Choroid plexus epithelial cell (primary cell): Measurements from ENCODE around the gene B3GALT2.
A peak's percentile ranks its signal among the peaks of the same experiment; 100 is the strongest.
"Not testable (repeated sequence)": the region's sequence is repeated elsewhere in the genome, so short reads cannot be mapped to it uniquely, and the experiment has no call there.

Experiments
- DNase-seq: peaks from one replicate; pipeline ENCODE4 v3.0.0-alpha.2; 2010; ENCODE audit warnings: low read depth
- H3K4me3 ChIP-seq: 2 replicates; pipeline ENCODE4 v1.5.1; 2011; ENCODE audit warnings: low read depth, mild to moderate bottlenecking, control low read depth, low read length, moderate library complexity
- CTCF ChIP-seq: conservative IDR thresholded peaks from 2 replicates; pipeline ENCODE4 v1.5.1; 2011; ENCODE audit warnings: low read depth, mild to moderate bottlenecking, control low read depth, inconsistent platforms, low read length, moderate library complexity

B3GALT2 gene

GRCh38 chr1:193192586-193192985 lies 6.2 kb upstream of the B3GALT2 start:
- no peak for TF ChIP-seq CTCF
- no peak for DNase-seq
- no peak overlapping the region for H3K4me3 ChIP-seq

- no peak overlapping the region for H3K4me3 ChIP-seq
- peak; percentile 51 for TF ChIP-seq CTCF
- DNase-seq, result peak; percentile 65
These were observed 3.8 kb upstream of the B3GALT2 start for GRCh38 chr1:193190096-193190744.

GRCh38 chr1:193189442-193190095 lies 3.2 kb upstream of the B3GALT2 start:
- H3K4me3 ChIP-seq, result no peak overlapping the region
- DNase-seq, result no peak
- TF ChIP-seq CTCF, result no peak

- DNase-seq, H3K4me3 ChIP-seq: not testable (repeated sequence)
These were observed 2.5 kb upstream of the B3GALT2 start for GRCh38 chr1:193188915-193189314.

GRCh38 chr1:193187114-193187513 lies 701 bp upstream of the B3GALT2 start:
- no peak overlapping the region for H3K4me3 ChIP-seq
- no peak for DNase-seq
- TF ChIP-seq CTCF, result no peak

- DNase-seq, result no peak
- no peak for TF ChIP-seq CTCF
- no peak overlapping the region for H3K4me3 ChIP-seq
These were observed 1.2 kb downstream of the B3GALT2 start for GRCh38 chr1:193185211-193185610.

- TF ChIP-seq CTCF, result no peak
- H3K4me3 ChIP-seq, result no peak overlapping the region
- DNase-seq, result no peak
These were observed 1.6 kb downstream of the B3GALT2 start for GRCh38 chr1:193184776-193185175.
